Keratinocyte (primary cell): ENCODE measurements around the gene SLC8A1. TPM values are rescaled to one million over a fixed set of nuclear protein-coding genes. Genes with fewer than 3 reads are reported as not detected.
A peak's percentile ranks its signal among the peaks of the same experiment; 100 is the strongest.

Experiments used
- DNase-seq: peaks from one replicate; pipeline ENCODE4 v3.0.0-alpha.2; 2011; ENCODE audit warnings: low read depth, missing footprints, low spot score
- FAIRE-seq: peaks from 2 replicates; lab custom pipeline; 2011; peaks lifted over from hg19 to GRCh38; lab: Jason Lieb, UNC
- H2AFZ ChIP-seq: 2 replicates; pipeline ENCODE4 v1.6.0; 2012; ENCODE audit warnings: low read length, control low read depth, inconsistent platforms; ENCODE audit not compliant: control insufficient read depth
- H3K27ac ChIP-seq: 2 replicates; pipeline ENCODE4 v1.5.1; 2011; ENCODE audit warnings: low read length; ENCODE audit not compliant: control insufficient read depth, insufficient read depth
- H3K27me3 ChIP-seq: 3 replicates; pipeline ENCODE4 v1.6.0; 2011; ENCODE audit warnings: low read length; ENCODE audit not compliant: control insufficient read depth, insufficient read depth; ENCODE audit errors: extremely low read depth
- H3K36me3 ChIP-seq, 2 experiments: 2 replicates in 1 of 2; 3 replicates in 1 of 2; pipeline ENCODE4 v1.5.1; 2011; ENCODE audit warnings: low read length in 2 of 2, mild to moderate bottlenecking in 1 of 2; ENCODE audit not compliant: control insufficient read depth in 2 of 2, insufficient read depth in 2 of 2; ENCODE audit errors: extremely low read depth in 1 of 2
- H3K4me1 ChIP-seq: 3 replicates; pipeline ENCODE4 v1.5.1; 2011; ENCODE audit warnings: low read length; ENCODE audit not compliant: control insufficient read depth, insufficient read depth; ENCODE audit errors: extremely low read depth
- H3K4me2 ChIP-seq: 3 replicates; pipeline ENCODE4 v1.6.0; 2011; ENCODE audit warnings: low read depth, low read length; ENCODE audit not compliant: control insufficient read depth, insufficient read depth; ENCODE audit errors: extremely low read depth
- H3K4me3 ChIP-seq, 3 experiments: fragments of 200-600 bp in 1 of 3; sonication (generic) in 1 of 3; 2 replicates in 2 of 3; 3 replicates in 1 of 3; pipeline ENCODE4 v1.5.1; 2011 to 2016; ENCODE audit warnings: low read length in 3 of 3, mild to moderate bottlenecking in 3 of 3, control low read depth in 2 of 3, inconsistent platforms in 1 of 3, low read depth in 1 of 3, mixed read lengths in 1 of 3, mixed run types in 1 of 3, moderate library complexity in 1 of 3; ENCODE audit not compliant: control insufficient read depth in 2 of 3, insufficient read depth in 2 of 3; ENCODE audit errors: extremely low read depth in 1 of 3
- H3K79me2 ChIP-seq: 2 replicates; pipeline ENCODE4 v1.6.0; 2012; ENCODE audit warnings: low read length; ENCODE audit not compliant: control insufficient read depth, insufficient read depth
- H3K9ac ChIP-seq: 3 replicates; pipeline ENCODE4 v1.6.0; 2011; ENCODE audit warnings: low read length; ENCODE audit not compliant: control insufficient read depth, insufficient read depth; ENCODE audit errors: extremely low read depth
- H3K9me1 ChIP-seq: 3 replicates; pipeline ENCODE4 v1.6.0; 2011; ENCODE audit warnings: low read length; ENCODE audit not compliant: control insufficient read depth, insufficient read depth; ENCODE audit errors: extremely low read depth
- H3K9me3 ChIP-seq: 2 replicates; pipeline ENCODE4 v1.5.1; 2012; ENCODE audit warnings: low read depth, low read length; ENCODE audit not compliant: control insufficient read depth
- H4K20me1 ChIP-seq: 3 replicates; pipeline ENCODE4 v1.6.0; 2011; ENCODE audit warnings: low read length; ENCODE audit not compliant: control insufficient read depth, insufficient read depth; ENCODE audit errors: extremely low read depth
- CTCF ChIP-seq, 3 experiments: IDR thresholded peaks in 1 of 3; conservative IDR thresholded peaks in 1 of 3; optimal IDR thresholded peaks in 1 of 3; 2 replicates in 2 of 3; 3 replicates in 1 of 3; pipeline versions ENCODE3 to v1.5.1; 2011; ENCODE audit warnings: low read length in 3 of 3, mild to moderate bottlenecking in 3 of 3, moderate library complexity in 2 of 3, control low read depth in 1 of 3, inconsistent platforms in 1 of 3; ENCODE audit not compliant: insufficient read depth in 2 of 3; ENCODE audit errors: extremely low read depth in 1 of 3
- EZH2 ChIP-seq: IDR thresholded peaks from one replicate; pipeline ENCODE4 v1.6.1; 2012; ENCODE audit warnings: inconsistent platforms, mild to moderate bottlenecking, low read length, moderate library complexity
- dilution Hi-C: fragments of 300-500 bp; cut with MboI; formaldehyde crosslinking; loops from one replicate; pipeline ENCODE4 v1.7.0; 2020; ENCODE audit warnings: low sequenced_read_pairs; ENCODE audit not compliant: extremely low pct_ligation_motif_present
- polyA plus RNA-seq, 5 experiments: library from polyadenylated mRNA; depleted of rRNA in 3 of 5; stranded (reverse) in 3 of 5; stranded (forward) in 1 of 5; unstranded in 1 of 5; fragments of >200 nt; gene quantifications; 1 replicate in 1 of 5; 2 replicates in 3 of 5; 3 replicates in 1 of 5; pipeline versions ENCODE4 v1.2.1 to v1.2.3, GENCODE V29; 2011 to 2012; ENCODE audit warnings: missing spikeins in 2 of 5, low read depth in 1 of 5, low replicate concordance in 1 of 5

SLC8A1 gene
- polyA plus RNA-seq, 1 donor (not counting 4 experiments of a cell fraction or from before 2014, with no cell fraction given) = 2.7 TPM

GRCh38 chr2:40394597-40394996, 57.3 kb downstream of the SLC8A1 start:
- peak overlapping the region; percentile 50 for H2AFZ ChIP-seq
- TF ChIP-seq CTCF (optimal IDR thresholded peaks at IDR 0.05 in 1 of 3, IDR thresholded peaks at IDR 0.05 in 1 of 3, conservative IDR thresholded peaks at IDR 0.05 in 1 of 3; ENCODE audit: extremely low read depth in 1 of 3, insufficient read depth in 2 of 3, low read length in 3 of 3) (no peak), EZH2 (no peak)
- H3K9me1 ChIP-seq = no peaks in the 10 kb centered on the region
- peaks cover 10% of the 10 kb centered on the region for H3K4me1 ChIP-seq
- no peak overlapping the region for H3K27ac ChIP-seq
- no peaks in the 10 kb centered on the region for H3K27me3 ChIP-seq
- DNase-seq (no peak), FAIRE-seq (no peak)
- no peaks in the 10 kb centered on the region for H4K20me1 ChIP-seq
- H3K9me3 ChIP-seq = no peaks in the 10 kb centered on the region
- no peaks in the 10 kb centered on the region for H3K79me2 ChIP-seq
- H3K4me3 ChIP-seq = no peak overlapping the region
- no peaks in the 10 kb centered on the region for H3K36me3 ChIP-seq
- no peak overlapping the region for H3K9ac ChIP-seq
- dilution Hi-C loops = no loop called here
- H3K4me2 ChIP-seq = peak overlapping the region; percentile 48

- Histone ChIP-seq H3K9ac (no peak overlapping the region), H3K36me3 (no peaks in the 10 kb centered on the region), H3K4me2 (no peak overlapping the region), H3K27me3 (no peaks in the 10 kb centered on the region), H2AFZ (no peak overlapping the region), H4K20me1 (no peaks in the 10 kb centered on the region), H3K4me3 (no peak overlapping the region), H3K4me1 (peaks cover 10% of the 10 kb centered on the region), H3K9me3 (no peaks in the 10 kb centered on the region), H3K27ac (no peak overlapping the region), H3K79me2 (no peaks in the 10 kb centered on the region), H3K9me1 (no peaks in the 10 kb centered on the region)
- dilution Hi-C loops = no loop called here
- DNase-seq (no peak), FAIRE-seq (no peak)
- TF ChIP-seq EZH2 (no peak), CTCF (optimal IDR thresholded peaks at IDR 0.05 in 1 of 3, IDR thresholded peaks at IDR 0.05 in 1 of 3, conservative IDR thresholded peaks at IDR 0.05 in 1 of 3; ENCODE audit: extremely low read depth in 1 of 3, insufficient read depth in 2 of 3, low read length in 3 of 3) (no peak)
These were observed 57.9 kb downstream of the SLC8A1 start for GRCh38 chr2:40394031-40394430.
